Calu3 (cell line): ENCODE data around the gene NPTX2. TPM values are rescaled to one million over a fixed set of nuclear protein-coding genes. Genes with fewer than 3 reads are reported as not detected.

ENCODE experiments used
- BruUV-seq: library from RNA; stranded (reverse); fragments of 400-500 nt; replicated peaks from 2 replicates; lab custom pipeline; 2021; lab: Mats Ljungman, UMichigan
- CTCF ChIA-PET: fragments of 300-600 bp; sonication (Branson Sonifier 250); formaldehyde crosslinking; loops from one replicate; lab custom pipeline; 2022; ENCODE audit warnings: antibody characterized with exemption; lab: Charles Lee
- DNase-seq: peaks from one replicate; pipeline ENCODE4 v3.0.0; 2022
- H3K27ac Mint-ChIP-seq: one replicate; pipeline ENCODE4 v1.8.0; 2022; ENCODE audit warnings: mixed read lengths; ENCODE audit not compliant: unreplicated experiment
- H3K27me3 Mint-ChIP-seq: one replicate; pipeline ENCODE4 v1.8.0; 2022; ENCODE audit warnings: mixed read lengths; ENCODE audit not compliant: unreplicated experiment
- H3K36me3 Mint-ChIP-seq: one replicate; pipeline ENCODE4 v1.8.0; 2022; ENCODE audit warnings: mild to moderate bottlenecking, moderate library complexity, mixed read lengths; ENCODE audit not compliant: insufficient read depth, unreplicated experiment
- H3K4me1 Mint-ChIP-seq: one replicate; pipeline ENCODE4 v1.8.0; 2022; ENCODE audit warnings: mild to moderate bottlenecking, low read depth, mixed read lengths; ENCODE audit not compliant: unreplicated experiment
- H3K4me3 Mint-ChIP-seq: one replicate; pipeline ENCODE4 v1.8.0; 2022; ENCODE audit warnings: mild to moderate bottlenecking, low read depth, moderate library complexity, mixed read lengths; ENCODE audit not compliant: unreplicated experiment
- H3K9me3 Mint-ChIP-seq: one replicate; pipeline ENCODE4 v1.8.0; 2022; ENCODE audit warnings: low read depth, mixed read lengths; ENCODE audit not compliant: unreplicated experiment
- CTCF ChIP-seq: fragments of 200-600 bp; IDR thresholded peaks from one replicate; pipeline ENCODE4 v1.8.0; 2022; ENCODE audit warnings: antibody characterized with exemption; ENCODE audit not compliant: unreplicated experiment
- intact Hi-C: fragments of 100-400 bp; cut with micrococcal nuclease; formaldehyde crosslinking; loops from one replicate; pipeline ENCODE4 v1.10.0; 2022; ENCODE audit not compliant: unreplicated experiment
- total RNA-seq: library from RNA; stranded (reverse); gene quantifications from 2 replicates; pipeline ENCODE4 v1.2.3, GENCODE V29; 2022

NPTX2 gene
- total RNA-seq, 1 experiment from 2014 or later, result not detected

GRCh38 chr7:98630149-98630548 lies 13.1 kb downstream of the NPTX2 start:
- Mint-ChIP-seq H3K4me3 (no peak overlapping the region), H3K27ac (no peak overlapping the region), H3K27me3 (peaks cover 80% of the 10 kb centered on the region), H3K9me3 (no peaks in the 10 kb centered on the region), H3K4me1 (no peaks in the 10 kb centered on the region), H3K36me3 (no peaks in the 10 kb centered on the region)
- no peak for DNase-seq
- BruUV-seq, result no TSS peak
- intact Hi-C loops, result no loop called here
- CTCF ChIA-PET, result no interaction called here
- no peak for TF ChIP-seq CTCF

GRCh38 chr7:98630770-98631169 lies 13.7 kb downstream of the NPTX2 start:
- Mint-ChIP-seq H3K27ac (no peak overlapping the region), H3K27me3 (peaks cover 79% of the 10 kb centered on the region), H3K36me3 (no peaks in the 10 kb centered on the region), H3K9me3 (no peaks in the 10 kb centered on the region), H3K4me3 (no peak overlapping the region), H3K4me1 (no peaks in the 10 kb centered on the region)
- intact Hi-C loops, result no loop called here
- no peak for TF ChIP-seq CTCF
- CTCF ChIA-PET, result no interaction called here
- no peak for DNase-seq
- no TSS peak for BruUV-seq

- Mint-ChIP-seq H3K4me3 (no peak overlapping the region), H3K27ac (no peak overlapping the region), H3K36me3 (no peaks in the 10 kb centered on the region), H3K4me1 (no peaks in the 10 kb centered on the region), H3K27me3 (peaks cover 36% of the 10 kb centered on the region), H3K9me3 (no peaks in the 10 kb centered on the region)
- intact Hi-C loops, result no loop called here
- no peak for TF ChIP-seq CTCF
- CTCF ChIA-PET, result no interaction called here
- DNase-seq, result no peak
- BruUV-seq, result no TSS peak
Observed at GRCh38 chr7:98638853-98639252, 21.8 kb downstream of the NPTX2 start.

- no peak overlapping the region for H3K4me3 Mint-ChIP-seq
- no peak overlapping the region for H3K27ac Mint-ChIP-seq
- DNase-seq, result no peak
- intact Hi-C loops, result no loop called here
- no peaks in the 10 kb centered on the region for H3K4me1 Mint-ChIP-seq
- CTCF ChIA-PET, result no interaction called here
- BruUV-seq, result no TSS peak
- no peaks in the 10 kb centered on the region for H3K9me3 Mint-ChIP-seq
- TF ChIP-seq CTCF, result no peak
- H3K27me3 Mint-ChIP-seq, result peaks cover 29% of the 10 kb centered on the region
- no peaks in the 10 kb centered on the region for H3K36me3 Mint-ChIP-seq
Observed at GRCh38 chr7:98640375-98640774, 23.3 kb downstream of the NPTX2 start.
